ENCODE measurements around the gene CCZ1.
"Not testable (repeated sequence)": the region's sequence is repeated elsewhere in the genome, so short reads cannot be mapped to it uniquely, and the experiment has no call there.

Gene CCZ1

GRCh38 chr7:5963205-5963604 lies 64.7 kb downstream of the CCZ1 start:
- H3K4me1 Mint-ChIP-seq (ENCODE audit: low read depth); H3K9me3 Mint-ChIP-seq (ENCODE audit: low read depth); H3K27ac Mint-ChIP-seq; H3K36me3 Mint-ChIP-seq; H3K27me3 Mint-ChIP-seq; H3K4me3 Mint-ChIP-seq: not testable (repeated sequence)

GRCh38 chr7:5963810-5964209 lies 65.3 kb downstream of the CCZ1 start:
- H3K4me3 Mint-ChIP-seq; H3K36me3 Mint-ChIP-seq; H3K27me3 Mint-ChIP-seq; H3K4me1 Mint-ChIP-seq (ENCODE audit: low read depth); H3K27ac Mint-ChIP-seq; H3K9me3 Mint-ChIP-seq (ENCODE audit: low read depth): not testable (repeated sequence)

- H3K27me3 Mint-ChIP-seq; H3K9me3 Mint-ChIP-seq (ENCODE audit: low read depth); H3K36me3 Mint-ChIP-seq; H3K4me3 Mint-ChIP-seq; H3K27ac Mint-ChIP-seq; H3K4me1 Mint-ChIP-seq (ENCODE audit: low read depth): not testable (repeated sequence)
Measured at GRCh38 chr7:5970347-5970911, 71.9 kb downstream of the CCZ1 start, which contains the start of gene RSPH10B. Gene RSPH10B (minus strand): TSS chr7:5970689. CDS start chr7:5967116, 3,573 bp downstream.

GRCh38 chr7:5973580-5973979 lies 75.0 kb downstream of the CCZ1 start:
- H3K27me3 Mint-ChIP-seq; H3K4me1 Mint-ChIP-seq (ENCODE audit: low read depth); H3K4me3 Mint-ChIP-seq; H3K9me3 Mint-ChIP-seq (ENCODE audit: low read depth); H3K36me3 Mint-ChIP-seq; H3K27ac Mint-ChIP-seq: not testable (repeated sequence)

All from activated naive CD8-positive, alpha-beta T cell (primary cell).